B cell (primary cell): ENCODE results near the gene SMARCA4. TPM values are rescaled to one million over a fixed set of nuclear protein-coding genes. Genes with fewer than 3 reads are reported as not detected.

Source experiments
- ATAC-seq: fragments of 200-7000 bp; cut with Tn5 transposase; one replicate; pipeline ENCODE4 v1.10.0; 2021; ENCODE audit warnings: low read depth, mild to moderate bottlenecking, moderate number of reproducible peaks, moderate library complexity
- CTCF ChIA-PET: fragments of 350-600 bp; sonication (Branson Sonifier 250); formaldehyde crosslinking; loops from one replicate; lab custom pipeline; 2021; ENCODE audit warnings: antibody characterized with exemption, inconsistent platforms; lab: Charles Lee
- POLR2A ChIA-PET: fragments of 350-600 bp; sonication (Branson Sonifier 250); formaldehyde crosslinking; loops from one replicate; lab custom pipeline; 2021; ENCODE audit warnings: antibody characterized with exemption; lab: Charles Lee
- DNase-seq: peaks from one replicate; pipeline ENCODE4 v3.0.0; 2013
- H2AFZ ChIP-seq: 2 replicates; pipeline ENCODE4 v1.6.1; 2012; ENCODE audit warnings: mild to moderate bottlenecking, low read depth, low read length; ENCODE audit not compliant: insufficient read depth, poor library complexity, severe bottlenecking
- H3K27ac ChIP-seq, 2 donors: 1 replicate in 1 of 2; 2 replicates in 1 of 2; pipeline ENCODE4 v1.5.1; 2012 to 2013; ENCODE audit warnings: low read length in 2 of 2, mild to moderate bottlenecking in 2 of 2, moderate library complexity in 1 of 2
- H3K27me3 ChIP-seq, 4 experiments: fragments of 200-600 bp in 1 of 4; sonication (generic) in 1 of 4; replicated peaks in 1 of 4; 1 replicate in 2 of 4; 2 replicates in 2 of 4; pipeline versions ENCODE4 v1.6.1 to v1.7.0; 2013 to 2016; ENCODE audit warnings: low read length in 3 of 4, mild to moderate bottlenecking in 2 of 4, mixed read lengths in 1 of 4, moderate library complexity in 1 of 4; ENCODE audit not compliant: insufficient read depth in 4 of 4, control insufficient read depth in 3 of 4; ENCODE audit errors: control extremely low read depth in 1 of 4
- H3K36me3 ChIP-seq, 2 experiments: replicated peaks in 1 of 2; 1 replicate in 1 of 2; 2 replicates in 1 of 2; pipeline versions ENCODE4 v1.6.1 to v1.7.1; 2013; ENCODE audit warnings: low read length in 1 of 2; ENCODE audit not compliant: insufficient read depth in 2 of 2, control insufficient read depth in 1 of 2; ENCODE audit errors: control extremely low read depth in 1 of 2, extremely low read depth in 1 of 2
- H3K4me1 ChIP-seq, 2 donors: fragments of 200-600 bp in 1 of 2; sonication (generic) in 1 of 2; 1 replicate in 1 of 2; 2 replicates in 1 of 2; pipeline versions ENCODE4 v1.5.1 to v1.6.1; 2013 to 2017; ENCODE audit warnings: low read length in 2 of 2; ENCODE audit not compliant: control insufficient read depth in 2 of 2, insufficient read depth in 2 of 2
- H3K4me2 ChIP-seq: replicated peaks from 2 replicates; pipeline ENCODE3; 2012; ENCODE audit warnings: mild to moderate bottlenecking, low read depth, low read length; ENCODE audit not compliant: poor library complexity, severe bottlenecking
- H3K4me3 ChIP-seq, 5 experiments: fragments of 200-600 bp in 1 of 5; sonication (generic) in 1 of 5; 1 replicate in 3 of 5; 2 replicates in 2 of 5; pipeline versions ENCODE4 v1.5.1 to v1.7.0; 2011 to 2016; ENCODE audit warnings: low read length in 4 of 5, mild to moderate bottlenecking in 4 of 5, low read depth in 2 of 5, control low read depth in 1 of 5, moderate library complexity in 1 of 5; ENCODE audit not compliant: insufficient read depth in 1 of 5; ENCODE audit errors: control extremely low read depth in 1 of 5, extremely low read depth in 1 of 5
- H3K79me2 ChIP-seq: fragments of 200-600 bp; sonication (generic); one replicate; pipeline ENCODE4 v1.6.0; 2016; ENCODE audit warnings: low read length; ENCODE audit not compliant: control insufficient read depth, insufficient read depth
- H3K9ac ChIP-seq: fragments of 200-600 bp; sonication (generic); 2 replicates; pipeline ENCODE4 v1.6.1; 2017; ENCODE audit warnings: mild to moderate bottlenecking, low read length, moderate library complexity
- H3K9me3 ChIP-seq, 3 donors: one replicate each; pipeline versions ENCODE4 v1.6.1 to v1.7.1; 2013; ENCODE audit warnings: low read length in 2 of 3; ENCODE audit not compliant: control insufficient read depth in 2 of 3, insufficient read depth in 1 of 3; ENCODE audit errors: control extremely low read depth in 1 of 3
- H4K20me1 ChIP-seq: 2 replicates; pipeline ENCODE4 v1.6.0; 2012; ENCODE audit warnings: mild to moderate bottlenecking, low read length; ENCODE audit not compliant: insufficient read depth, control insufficient read depth, poor library complexity, severe bottlenecking
- H3K27ac Mint-ChIP-seq: one replicate; pipeline ENCODE4 v1.8.0; 2021; ENCODE audit warnings: mixed read lengths
- H3K27me3 Mint-ChIP-seq: one replicate; pipeline ENCODE4 v1.8.0; 2021; ENCODE audit warnings: mixed read lengths
- H3K4me1 Mint-ChIP-seq: one replicate; pipeline ENCODE4 v1.8.0; 2021; ENCODE audit warnings: mixed read lengths
- H3K4me3 Mint-ChIP-seq: one replicate; pipeline ENCODE4 v1.8.0; 2021; ENCODE audit warnings: mixed read lengths
- H3K9me3 Mint-ChIP-seq: one replicate; pipeline ENCODE4 v1.8.0; 2022; ENCODE audit warnings: mixed read lengths; ENCODE audit not compliant: insufficient read depth
- EZH2 ChIP-seq: IDR thresholded peaks from 2 replicates; pipeline ENCODE4 v1.6.1; 2012; ENCODE audit warnings: borderline replicate concordance, low read depth, mild to moderate bottlenecking, moderate library complexity, low read length; ENCODE audit not compliant: insufficient read depth, poor library complexity, severe bottlenecking
- WGBS: methylation state at CpG from one replicate; pipeline ENCODE4 v1.1.5; 2013; ENCODE audit warnings: missing lambda C conversion rate; ENCODE audit not compliant: insufficient coverage; 5-methylcytosine and 5-hydroxymethylcytosine counted together
- intact Hi-C: fragments of 100-400 bp; cut with micrococcal nuclease; formaldehyde crosslinking; loops from one replicate; pipeline ENCODE4 v1.10.0; 2022
- polyA plus RNA-seq: library from polyadenylated mRNA; depleted of rRNA; stranded (reverse); fragments of >200 nt; gene quantifications from 2 replicates; pipeline ENCODE4 v1.2.3, GENCODE V29; 2012
- total RNA-seq, 2 donors: library from RNA; stranded (reverse); fragments of 120-200 nt in 1 of 2; gene quantifications; 1 replicate in 1 of 2; 2 replicates in 1 of 2; pipeline versions ENCODE4 v1.2.3 to v1.2.4, GENCODE V29; 2013 to 2022
- TF ChIP-seq, protein P1 (sequence below): fragments of 200-600 bp; IDR thresholded peaks from one replicate; pipeline ENCODE4 v1.8.0; 2022; ENCODE audit warnings: antibody characterized with exemption, mild to moderate bottlenecking

SMARCA4 gene
- total and polyA plus RNA-seq, 2 donors (not counting 1 experiment from before 2014, with no cell fraction given): 49.7 to 82.3 TPM

GRCh38 chr19:10929402-10929794 lies 31.4 kb upstream of the SMARCA4 start:
- Histone ChIP-seq H3K9ac (peak overlapping the region; percentile 86), H3K27me3 (no peaks in the 10 kb centered on the region), H3K36me3 (peaks cover 0 to 2% of the 10 kb centered on the region in 2 experiments), H4K20me1 (peaks cover 18% of the 10 kb centered on the region), H2AFZ (peak overlapping the region; percentile 92), H3K27ac (no peak overlapping the region), H3K4me3 (peak overlapping the region; percentile 18 to 94 (median 83)), H3K4me2 (peak overlapping the region; percentile 82), H3K4me1 (peaks cover 13 to 24% of the 10 kb centered on the region in 2 donors), H3K9me3 (no peaks in the 10 kb centered on the region), H3K79me2 (peaks cover 17% of the 10 kb centered on the region)
- Mint-ChIP-seq H3K27me3 (no peaks in the 10 kb centered on the region), H3K4me3 (peak overlapping the region; percentile 93), H3K9me3 (no peaks in the 10 kb centered on the region), H3K4me1 (peaks cover 18% of the 10 kb centered on the region), H3K27ac (peak overlapping the region; percentile 15)
- intact Hi-C loops: loop anchor here (2.0 kb wide), 1 partner anchor 57 kb away; no protein-coding TSS in a partner anchor
- no peak for ATAC-seq
- WGBS: 16% methylated on average over 27 of the region's 27 CpGs
- POLR2A ChIA-PET: no interaction called here
- no peak for DNase-seq
- CTCF ChIA-PET: interaction anchor here (0.7 to 2.0 kb wide), 3 partner anchors 13 to 1035 kb away, joined by 3 to 11 read pairs (median 3); no protein-coding TSS in a partner anchor
- TF ChIP-seq EZH2: no peak
- TF ChIP-seq, protein P1, sequence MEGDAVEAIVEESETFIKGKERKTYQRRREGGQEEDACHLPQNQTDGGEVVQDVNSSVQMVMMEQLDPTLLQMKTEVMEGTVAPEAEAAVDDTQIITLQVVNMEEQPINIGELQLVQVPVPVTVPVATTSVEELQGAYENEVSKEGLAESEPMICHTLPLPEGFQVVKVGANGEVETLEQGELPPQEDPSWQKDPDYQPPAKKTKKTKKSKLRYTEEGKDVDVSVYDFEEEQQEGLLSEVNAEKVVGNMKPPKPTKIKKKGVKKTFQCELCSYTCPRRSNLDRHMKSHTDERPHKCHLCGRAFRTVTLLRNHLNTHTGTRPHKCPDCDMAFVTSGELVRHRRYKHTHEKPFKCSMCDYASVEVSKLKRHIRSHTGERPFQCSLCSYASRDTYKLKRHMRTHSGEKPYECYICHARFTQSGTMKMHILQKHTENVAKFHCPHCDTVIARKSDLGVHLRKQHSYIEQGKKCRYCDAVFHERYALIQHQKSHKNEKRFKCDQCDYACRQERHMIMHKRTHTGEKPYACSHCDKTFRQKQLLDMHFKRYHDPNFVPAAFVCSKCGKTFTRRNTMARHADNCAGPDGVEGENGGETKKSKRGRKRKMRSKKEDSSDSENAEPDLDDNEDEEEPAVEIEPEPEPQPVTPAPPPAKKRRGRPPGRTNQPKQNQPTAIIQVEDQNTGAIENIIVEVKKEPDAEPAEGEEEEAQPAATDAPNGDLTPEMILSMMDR: no peak

GRCh38 chr19:10935371-10936059 lies 25.3 kb upstream of the SMARCA4 start:
- H3K4me2 ChIP-seq: no peak overlapping the region

More at GRCh38 chr19:10935371-10936059, 25.3 kb upstream of the SMARCA4 start:
- ChIA-PET POLR2A (interaction anchor here (0.5 kb wide), 1 partner anchor 77 kb away, joined by 7 read pairs; no protein-coding TSS in a partner anchor), CTCF (interaction anchor here (0.6 to 3.0 kb wide), 8 partner anchors 11 to 268 kb away, joined by 3 to 10 read pairs (median 4); no protein-coding TSS in a partner anchor)
- H3K79me2 ChIP-seq: peaks cover 30% of the 10 kb centered on the region
- WGBS: 97% methylated on average over 8 of the region's 9 CpGs
- ATAC-seq: no peak
- Mint-ChIP-seq H3K9me3 (no peaks in the 10 kb centered on the region), H3K27me3 (no peaks in the 10 kb centered on the region), H3K4me1 (peaks cover 4% of the 10 kb centered on the region), H3K4me3 (no peak overlapping the region), H3K27ac (no peak overlapping the region)
- no peak overlapping the region for H3K4me3 ChIP-seq
- peaks cover 0 to 2% of the 10 kb centered on the region in 2 experiments for H3K36me3 ChIP-seq
- intact Hi-C loops: no loop called here
- no peak overlapping the region for H3K27ac ChIP-seq
- H3K4me1 ChIP-seq: peaks cover 0 to 4% of the 10 kb centered on the region in 2 donors
- peaks cover 0 to 4% (median 0%) of the 10 kb centered on the region in 3 donors for H3K9me3 ChIP-seq
- no peak for TF ChIP-seq EZH2
- TF ChIP-seq, protein P1: no peak
- no peak for DNase-seq
- no peak overlapping the region for H3K9ac ChIP-seq
- no peaks in the 10 kb centered on the region for H3K27me3 ChIP-seq
- H2AFZ ChIP-seq: no peak overlapping the region
- H4K20me1 ChIP-seq: peaks cover 12% of the 10 kb centered on the region
